Thoracic aorta (tissue), 2 donors: ENCODE measurements around the gene FMNL3. TPM values are rescaled to one million over a fixed set of nuclear protein-coding genes. Genes with fewer than 3 reads are reported as not detected.

Experiments used
- ATAC-seq: fragments of 150-250 bp; one replicate; pipeline ENCODE4 v1.8.0; 2017; ENCODE audit warnings: low read depth; ENCODE audit not compliant: insufficient number of reproducible peaks, low FRiP score
- DNase-seq: peaks from one replicate; pipeline ENCODE4 v3.0.0-alpha.2; 2020; ENCODE audit warnings: low spot score
- H3K27ac ChIP-seq, 2 donors: fragments of 200-600 bp; sonication (generic); 1 replicate in 1 of 2; 2 replicates in 1 of 2; pipeline ENCODE4 v1.5.1; 2016; ENCODE audit warnings: mild to moderate bottlenecking in 2 of 2, moderate library complexity in 2 of 2
- H3K27me3 ChIP-seq: fragments of 200-600 bp; sonication (generic); replicated peaks from 2 replicates; pipeline ENCODE4 v1.6.0; 2016; ENCODE audit warnings: mild to moderate bottlenecking; ENCODE audit not compliant: insufficient read depth
- H3K36me3 ChIP-seq: fragments of 200-600 bp; sonication (generic); one replicate; pipeline ENCODE4 v1.5.1; 2016
- H3K4me1 ChIP-seq, 2 donors: fragments of 200-600 bp; sonication (generic); 1 replicate in 1 of 2; 2 replicates in 1 of 2; pipeline versions ENCODE4 v1.5.1 to v1.6.0; 2016; ENCODE audit warnings: low read depth in 2 of 2, mild to moderate bottlenecking in 1 of 2; ENCODE audit not compliant: control insufficient read depth in 1 of 2
- H3K4me3 ChIP-seq: fragments of 200-600 bp; sonication (generic); 2 replicates; pipeline ENCODE4 v1.5.1; 2016; ENCODE audit warnings: mild to moderate bottlenecking
- H3K9me3 ChIP-seq: fragments of 200-600 bp; sonication (generic); 2 replicates; pipeline ENCODE4 v1.5.1; 2016
- total RNA-seq, 2 donors: library from RNA; depleted of rRNA; stranded (reverse); fragments of >200 nt; gene quantifications; one replicate each; pipeline versions ENCODE4 v1.1.0 to v1.2.3, GENCODE V29; 2016
- TF ChIP-seq, protein P1 (sequence below): fragments of 200-600 bp; sonication (generic); IDR thresholded peaks from one replicate; pipeline ENCODE4 v1.5.1; 2019; ENCODE audit warnings: antibody characterized with exemption

FMNL3 gene
- total RNA-seq, 2 donors from 2014 or later, result 26.7 to 37.4 TPM

DNA sequence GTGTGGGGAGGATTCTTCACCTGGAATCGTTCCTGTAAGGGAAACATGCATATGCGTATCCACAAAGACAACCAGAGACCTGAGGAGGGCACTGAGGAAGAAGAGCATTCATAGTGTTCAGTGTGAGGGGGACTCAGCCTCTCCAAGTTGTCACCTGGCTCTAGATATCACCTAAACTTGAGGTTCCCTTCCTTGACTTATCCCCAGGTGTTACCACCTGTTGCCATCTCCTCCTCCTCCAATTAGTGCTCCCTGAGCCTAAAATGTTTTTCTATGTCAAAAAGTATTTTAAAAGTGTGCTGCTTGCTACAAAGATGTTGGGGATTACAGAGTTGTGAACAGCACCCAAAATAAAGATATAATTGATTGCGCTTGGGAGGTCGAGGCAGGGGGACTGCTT is 41.0 kb downstream of the FMNL3 start:
- Histone ChIP-seq H3K4me1 (peaks cover 32 to 61% of the 10 kb centered on the region in 2 donors), H3K27me3 (no peaks in the 10 kb centered on the region), H3K27ac (no peak overlapping the region), H3K9me3 (no peaks in the 10 kb centered on the region), H3K36me3 (no peaks in the 10 kb centered on the region), H3K4me3 (no peak overlapping the region)
- TF ChIP-seq, protein P1, sequence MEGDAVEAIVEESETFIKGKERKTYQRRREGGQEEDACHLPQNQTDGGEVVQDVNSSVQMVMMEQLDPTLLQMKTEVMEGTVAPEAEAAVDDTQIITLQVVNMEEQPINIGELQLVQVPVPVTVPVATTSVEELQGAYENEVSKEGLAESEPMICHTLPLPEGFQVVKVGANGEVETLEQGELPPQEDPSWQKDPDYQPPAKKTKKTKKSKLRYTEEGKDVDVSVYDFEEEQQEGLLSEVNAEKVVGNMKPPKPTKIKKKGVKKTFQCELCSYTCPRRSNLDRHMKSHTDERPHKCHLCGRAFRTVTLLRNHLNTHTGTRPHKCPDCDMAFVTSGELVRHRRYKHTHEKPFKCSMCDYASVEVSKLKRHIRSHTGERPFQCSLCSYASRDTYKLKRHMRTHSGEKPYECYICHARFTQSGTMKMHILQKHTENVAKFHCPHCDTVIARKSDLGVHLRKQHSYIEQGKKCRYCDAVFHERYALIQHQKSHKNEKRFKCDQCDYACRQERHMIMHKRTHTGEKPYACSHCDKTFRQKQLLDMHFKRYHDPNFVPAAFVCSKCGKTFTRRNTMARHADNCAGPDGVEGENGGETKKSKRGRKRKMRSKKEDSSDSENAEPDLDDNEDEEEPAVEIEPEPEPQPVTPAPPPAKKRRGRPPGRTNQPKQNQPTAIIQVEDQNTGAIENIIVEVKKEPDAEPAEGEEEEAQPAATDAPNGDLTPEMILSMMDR, result no peak
- DNase-seq, result no peak
- no peak for ATAC-seq

DNA sequence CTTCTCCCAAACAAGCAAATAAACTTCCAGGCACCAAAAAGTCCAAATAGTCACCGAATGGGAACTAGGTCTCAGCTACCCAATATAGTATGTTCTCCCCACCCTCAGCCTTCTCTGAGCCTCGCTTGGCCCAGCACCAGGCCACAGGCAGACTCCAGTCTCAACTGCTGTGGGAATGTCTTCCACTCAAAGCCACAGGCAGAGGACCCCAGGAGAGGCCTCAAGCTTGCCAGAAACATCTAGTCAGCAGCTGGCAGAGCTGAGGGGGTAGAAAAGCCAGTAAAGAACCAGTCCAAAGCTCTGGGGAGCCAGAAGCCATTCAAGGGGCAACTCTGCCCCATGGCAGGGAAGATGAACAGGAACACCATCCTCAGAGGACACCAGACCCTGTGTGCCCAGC is 41.8 kb downstream of the FMNL3 start:
- Histone ChIP-seq H3K27ac (peak overlapping the region in 1 of 2 donors; percentile 85), H3K4me1 (peaks cover 29 to 54% of the 10 kb centered on the region in 2 donors)

DNA sequence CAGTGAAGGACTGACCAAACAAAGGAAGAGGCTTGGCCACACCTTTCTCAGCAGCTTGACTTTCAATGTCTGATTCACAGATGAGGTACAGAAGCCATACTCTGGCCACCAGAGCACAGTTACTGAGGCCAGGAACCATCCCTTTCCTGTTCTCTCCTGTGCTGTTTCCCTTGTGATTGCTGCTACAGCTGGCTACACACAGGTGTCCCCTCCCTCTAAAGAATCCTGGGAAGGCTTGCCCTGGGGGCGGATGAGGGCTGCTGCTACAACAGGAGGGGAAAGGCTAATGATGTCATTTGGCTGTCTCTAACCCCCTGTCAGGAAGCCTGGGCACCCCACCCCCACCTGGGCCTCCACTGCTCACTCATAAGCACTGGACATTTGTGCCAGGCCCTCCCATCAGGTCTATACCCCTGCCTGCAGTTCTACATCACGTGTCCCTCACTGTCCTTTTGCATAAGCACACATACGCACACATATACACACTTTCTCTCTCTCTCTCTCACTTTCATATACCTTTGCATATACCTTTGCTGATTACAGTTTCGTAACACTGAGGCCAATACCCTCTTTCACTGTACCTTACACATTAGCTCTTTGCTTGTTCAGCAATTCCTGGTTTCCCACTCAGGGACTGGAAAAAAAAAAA is 42.5 kb downstream of the FMNL3 start:
- TF ChIP-seq, protein P1, result no peak
- Histone ChIP-seq H3K36me3 (no peaks in the 10 kb centered on the region), H3K4me1 (peaks cover 28 to 48% of the 10 kb centered on the region in 2 donors), H3K27me3 (no peaks in the 10 kb centered on the region), H3K27ac (peak overlapping the region in 1 of 2 donors; percentile 85), H3K4me3 (no peak overlapping the region), H3K9me3 (no peaks in the 10 kb centered on the region)
- no peak for DNase-seq
- no peak for ATAC-seq

More for the DNA sequence above, 41.8 kb downstream of the FMNL3 start:
- Histone ChIP-seq H3K4me3 (no peak overlapping the region), H3K27me3 (no peaks in the 10 kb centered on the region), H3K9me3 (no peaks in the 10 kb centered on the region), H3K36me3 (no peaks in the 10 kb centered on the region)
- TF ChIP-seq, protein P1, result no peak
- DNase-seq (no peak), ATAC-seq (no peak)

DNA sequence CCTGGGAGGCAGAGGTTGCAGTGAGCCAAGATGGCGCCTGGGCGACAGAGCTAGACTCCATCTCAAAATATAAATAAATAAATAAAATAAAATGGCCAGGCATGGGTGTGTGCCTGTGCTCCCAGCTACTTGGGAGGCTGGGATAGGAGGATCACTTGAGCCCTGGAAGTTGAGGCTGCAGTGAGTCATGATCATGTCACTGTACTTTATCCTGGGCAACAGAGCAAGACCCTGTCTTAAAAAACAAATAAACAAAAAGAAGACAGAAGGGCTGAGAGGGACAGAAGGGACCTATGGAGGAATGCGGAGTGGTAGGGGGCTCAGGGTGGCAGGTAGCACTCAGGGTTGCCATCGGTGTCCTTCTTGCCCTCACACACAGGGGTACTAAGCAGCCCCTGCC is 43.0 kb downstream of the FMNL3 start:
- Histone ChIP-seq H3K4me3 (no peak overlapping the region), H3K9me3 (no peaks in the 10 kb centered on the region), H3K27me3 (no peaks in the 10 kb centered on the region), H3K4me1 (peaks cover 28 to 48% of the 10 kb centered on the region in 2 donors), H3K27ac (peak overlapping the region in 1 of 2 donors; percentile 85), H3K36me3 (no peaks in the 10 kb centered on the region)
- TF ChIP-seq, protein P1, result no peak
- ATAC-seq (no peak), DNase-seq (no peak)

DNA sequence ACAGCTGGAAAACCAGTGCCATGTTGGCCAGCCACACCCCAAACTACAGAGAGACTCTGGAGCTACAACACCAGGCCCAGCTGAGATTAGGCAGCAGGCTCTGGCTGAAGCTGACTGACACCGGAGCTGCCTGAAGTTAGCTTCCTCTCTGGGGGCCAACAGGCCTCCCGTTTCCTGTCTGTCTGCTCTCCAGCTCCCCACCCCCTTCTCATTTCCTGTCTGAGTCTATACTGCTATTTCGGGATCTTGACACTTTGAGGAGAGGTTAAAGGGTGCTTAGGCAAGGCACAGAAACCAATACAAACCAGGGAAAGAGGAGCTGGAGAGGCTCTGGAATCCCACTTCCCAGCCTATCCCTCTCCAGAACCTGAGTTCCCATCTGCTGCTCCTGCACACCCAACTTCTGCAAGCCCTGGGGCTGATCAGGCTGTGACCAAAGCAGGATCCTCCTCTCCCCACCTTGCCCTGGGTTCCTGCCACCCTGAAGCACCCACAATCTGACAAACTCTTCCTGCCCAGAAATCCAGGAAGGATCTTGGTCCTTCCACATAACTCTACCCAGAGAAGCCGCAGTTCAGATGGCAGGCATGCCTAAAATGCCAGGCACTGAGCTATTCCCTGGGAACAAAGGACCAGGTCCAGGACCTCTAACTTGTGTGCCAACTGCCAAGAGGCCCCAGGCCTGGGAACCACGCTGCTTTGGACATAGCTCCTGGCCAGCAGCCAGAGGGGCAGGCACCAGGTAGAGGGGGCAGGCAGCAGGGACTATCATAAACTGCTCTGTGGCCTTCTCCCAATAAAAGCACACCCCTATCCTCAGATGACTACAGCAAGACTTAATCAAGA is 44.0 kb downstream of the FMNL3 start:
- no peak for DNase-seq
- TF ChIP-seq, protein P1, result no peak
- Histone ChIP-seq H3K27me3 (no peaks in the 10 kb centered on the region), H3K36me3 (no peaks in the 10 kb centered on the region), H3K4me3 (no peak overlapping the region), H3K4me1 (peaks cover 28 to 48% of the 10 kb centered on the region in 2 donors), H3K9me3 (no peaks in the 10 kb centered on the region), H3K27ac (peak overlapping the region; percentile 68 to 85)
- ATAC-seq, result peak; percentile 41
